ENCODE measurements around the gene PLEKHS1. TPM values are rescaled to one million over a fixed set of nuclear protein-coding genes. Genes with fewer than 3 reads are reported as not detected.

PLEKHS1 gene
- total RNA-seq, 1 experiment from 2014 or later = not detected

- no peak overlapping the region for H2AFZ ChIP-seq (ENCODE audit: low read depth, low read length, poor library complexity, severe bottlenecking)
- no peaks in the 10 kb centered on the region; the same call in 1 of the 2 replicates for H3K79me2 ChIP-seq (ENCODE audit: insufficient read depth, low read length)
- H3K9me3 ChIP-seq (ENCODE audit: control insufficient read depth in 1 of 2, insufficient read depth in 1 of 2, low read depth in 1 of 2, low read length in 2 of 2) = no peaks in the 10 kb centered on the region
- ChIA-PET RAD21 (ENCODE audit: low non-redundant PET in 1 of 2, low total read pairs in 2 of 2, uncharacterized antibody in 2 of 2, unreplicated experiment in 2 of 2) (no interaction called here), CTCF (no interaction called here), POLR2A (no interaction called here)
- H3K27me3 ChIP-seq (ENCODE audit: insufficient read depth, low read length) = no peaks in the 10 kb centered on the region
- no peak overlapping the region for H3K9ac ChIP-seq (ENCODE audit: low read length)
- H3K36me3 ChIP-seq (ENCODE audit: control insufficient read depth in 1 of 2, insufficient read depth in 2 of 2, low read length in 2 of 2) = no peaks in the 10 kb centered on the region
- H4K20me1 ChIP-seq (ENCODE audit: insufficient read depth) = no peaks in the 10 kb centered on the region
- intact Hi-C loops (cut with micrococcal nuclease) = loop anchor here (5.0 to 10.0 kb wide), 3 partner anchors 88 to 1415 kb away; no protein-coding TSS in a partner anchor
- TF ChIP-seq POLR2A (IDR thresholded peaks at IDR 0.05; ENCODE audit: borderline replicate concordance, extremely low read depth, insufficient read depth, insufficient read length) = no peak
- TF ChIP-seq ATF3 (IDR thresholded peaks at IDR 0.05) = no peak
- TF ChIP-seq CBX3 (IDR thresholded peaks at IDR 0.05; ENCODE audit: low read depth) = no peak
- TF ChIP-seq TCF7L2 (IDR thresholded peaks at IDR 0.05; ENCODE audit: borderline replicate concordance, extremely low read depth, insufficient read depth, insufficient read length) = no peak
- no peak for TF ChIP-seq EZH2phosphoT487 (IDR thresholded peaks at IDR 0.05; ENCODE audit: borderline replicate concordance)
- no peak for TF ChIP-seq ZFX (IDR thresholded peaks at IDR 0.05)
- no peak for TF ChIP-seq RAD21 (IDR thresholded peaks at IDR 0.05; ENCODE audit: low read depth)
- TF ChIP-seq, protein P1, sequence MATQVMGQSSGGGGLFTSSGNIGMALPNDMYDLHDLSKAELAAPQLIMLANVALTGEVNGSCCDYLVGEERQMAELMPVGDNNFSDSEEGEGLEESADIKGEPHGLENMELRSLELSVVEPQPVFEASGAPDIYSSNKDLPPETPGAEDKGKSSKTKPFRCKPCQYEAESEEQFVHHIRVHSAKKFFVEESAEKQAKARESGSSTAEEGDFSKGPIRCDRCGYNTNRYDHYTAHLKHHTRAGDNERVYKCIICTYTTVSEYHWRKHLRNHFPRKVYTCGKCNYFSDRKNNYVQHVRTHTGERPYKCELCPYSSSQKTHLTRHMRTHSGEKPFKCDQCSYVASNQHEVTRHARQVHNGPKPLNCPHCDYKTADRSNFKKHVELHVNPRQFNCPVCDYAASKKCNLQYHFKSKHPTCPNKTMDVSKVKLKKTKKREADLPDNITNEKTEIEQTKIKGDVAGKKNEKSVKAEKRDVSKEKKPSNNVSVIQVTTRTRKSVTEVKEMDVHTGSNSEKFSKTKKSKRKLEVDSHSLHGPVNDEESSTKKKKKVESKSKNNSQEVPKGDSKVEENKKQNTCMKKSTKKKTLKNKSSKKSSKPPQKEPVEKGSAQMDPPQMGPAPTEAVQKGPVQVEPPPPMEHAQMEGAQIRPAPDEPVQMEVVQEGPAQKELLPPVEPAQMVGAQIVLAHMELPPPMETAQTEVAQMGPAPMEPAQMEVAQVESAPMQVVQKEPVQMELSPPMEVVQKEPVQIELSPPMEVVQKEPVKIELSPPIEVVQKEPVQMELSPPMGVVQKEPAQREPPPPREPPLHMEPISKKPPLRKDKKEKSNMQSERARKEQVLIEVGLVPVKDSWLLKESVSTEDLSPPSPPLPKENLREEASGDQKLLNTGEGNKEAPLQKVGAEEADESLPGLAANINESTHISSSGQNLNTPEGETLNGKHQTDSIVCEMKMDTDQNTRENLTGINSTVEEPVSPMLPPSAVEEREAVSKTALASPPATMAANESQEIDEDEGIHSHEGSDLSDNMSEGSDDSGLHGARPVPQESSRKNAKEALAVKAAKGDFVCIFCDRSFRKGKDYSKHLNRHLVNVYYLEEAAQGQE (IDR thresholded peaks at IDR 0.05; ENCODE audit: low read depth) = no peak
- TF ChIP-seq ZNF274 (IDR thresholded peaks at IDR 0.05; ENCODE audit: low read depth, low read length) = no peak
- TF ChIP-seq SRF (IDR thresholded peaks at IDR 0.05; ENCODE audit: low read depth) = no peak
- TF ChIP-seq CEBPB (IDR thresholded peaks at IDR 0.05; ENCODE audit: low read depth) = no peak
- TF ChIP-seq, protein P2, sequence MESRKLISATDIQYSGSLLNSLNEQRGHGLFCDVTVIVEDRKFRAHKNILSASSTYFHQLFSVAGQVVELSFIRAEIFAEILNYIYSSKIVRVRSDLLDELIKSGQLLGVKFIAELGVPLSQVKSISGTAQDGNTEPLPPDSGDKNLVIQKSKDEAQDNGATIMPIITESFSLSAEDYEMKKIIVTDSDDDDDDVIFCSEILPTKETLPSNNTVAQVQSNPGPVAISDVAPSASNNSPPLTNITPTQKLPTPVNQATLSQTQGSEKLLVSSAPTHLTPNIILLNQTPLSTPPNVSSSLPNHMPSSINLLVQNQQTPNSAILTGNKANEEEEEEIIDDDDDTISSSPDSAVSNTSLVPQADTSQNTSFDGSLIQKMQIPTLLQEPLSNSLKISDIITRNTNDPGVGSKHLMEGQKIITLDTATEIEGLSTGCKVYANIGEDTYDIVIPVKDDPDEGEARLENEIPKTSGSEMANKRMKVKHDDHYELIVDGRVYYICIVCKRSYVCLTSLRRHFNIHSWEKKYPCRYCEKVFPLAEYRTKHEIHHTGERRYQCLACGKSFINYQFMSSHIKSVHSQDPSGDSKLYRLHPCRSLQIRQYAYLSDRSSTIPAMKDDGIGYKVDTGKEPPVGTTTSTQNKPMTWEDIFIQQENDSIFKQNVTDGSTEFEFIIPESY (IDR thresholded peaks at IDR 0.05; ENCODE audit: extremely low read depth, insufficient replicate concordance, low read length) = no peak
- no peak for TF ChIP-seq EZH2 (IDR thresholded peaks at IDR 0.05)
- TF ChIP-seq SP1 (IDR thresholded peaks at IDR 0.05; ENCODE audit: low read depth) = no peak
- TF ChIP-seq, protein P3, sequence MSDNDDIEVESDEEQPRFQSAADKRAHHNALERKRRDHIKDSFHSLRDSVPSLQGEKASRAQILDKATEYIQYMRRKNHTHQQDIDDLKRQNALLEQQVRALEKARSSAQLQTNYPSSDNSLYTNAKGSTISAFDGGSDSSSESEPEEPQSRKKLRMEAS (IDR thresholded peaks at IDR 0.05) = no peak
- no peak for TF ChIP-seq SIN3A (IDR thresholded peaks at IDR 0.05; ENCODE audit: low read depth)
- TF ChIP-seq JUND (IDR thresholded peaks at IDR 0.05) = no peak
- no peak for TF ChIP-seq FOSL1 (IDR thresholded peaks at IDR 0.05; ENCODE audit: low read depth)
- TF ChIP-seq EGR1 (IDR thresholded peaks at IDR 0.05; ENCODE audit: low read depth) = no peak
- no peak overlapping the region for H3K27ac ChIP-seq (ENCODE audit: low read depth, low read length)
- BruUV-seq (replicated peaks) = no TSS peak
- H3K4me2 ChIP-seq (ENCODE audit: low read length) = no peak overlapping the region
- H3K9me2 ChIP-seq (ENCODE audit: insufficient read depth) = no peaks in the 10 kb centered on the region
- ATAC-seq = no peak
- no peak overlapping the region for H3K4me3 ChIP-seq (replicated peaks in 1 of 2; ENCODE audit: low read depth in 1 of 2, low read length in 2 of 2)
- H3K4me1 ChIP-seq (ENCODE audit: control insufficient read depth in 1 of 2, insufficient read depth in 2 of 2, low read length in 2 of 2) = no peaks in the 10 kb centered on the region
- DNase-seq (ENCODE audit: low read depth, low spot score) = no peak
Observed at GRCh38 chr10:113709221-113709838, 42.2 kb upstream of the PLEKHS1 start.

Measured in HCT116 (cell line).